GM12801 (cell line): ENCODE measurements around the gene TSPAN11.

ENCODE experiments used
- CTCF ChIP-seq: IDR thresholded peaks from one replicate; pipeline ENCODE4 v1.5.1; 2011; ENCODE audit warnings: control low read depth; ENCODE audit not compliant: insufficient read length; ENCODE audit errors: extremely low read depth

The TSPAN11 gene

GRCh38 chr12:30970559-30971197 is 44.1 kb downstream of the TSPAN11 start:
- no peak for TF ChIP-seq CTCF

- no peak for TF ChIP-seq CTCF
Observed at GRCh38 chr12:30972035-30972434, 45.5 kb downstream of the TSPAN11 start.

- TF ChIP-seq CTCF = no peak
Observed at GRCh38 chr12:30973175-30973574, 46.6 kb downstream of the TSPAN11 start.

- no peak for TF ChIP-seq CTCF
Observed at GRCh38 chr12:30973830-30974229, 47.3 kb downstream of the TSPAN11 start.

- no peak for TF ChIP-seq CTCF
Observed at GRCh38 chr12:30974746-30975500, 48.4 kb downstream of the TSPAN11 start.

- TF ChIP-seq CTCF = no peak
Observed at GRCh38 chr12:30975581-30975980, 49.0 kb downstream of the TSPAN11 start.

- TF ChIP-seq CTCF = no peak
Observed at GRCh38 chr12:30976206-30976605, 49.7 kb downstream of the TSPAN11 start.
